GM12891 (cell line): ENCODE measurements around the gene FAM187B.

ENCODE experiments used
- DNase-seq: peaks from one replicate; pipeline ENCODE4 v3.0.0; 2011; ENCODE audit warnings: low spot score; ENCODE audit not compliant: insufficient read length
- FAIRE-seq: peaks from 2 replicates; lab custom pipeline; 2011; peaks lifted over from hg19 to GRCh38; lab: Jason Lieb, UNC
- PAX5 ChIP-seq: IDR thresholded peaks from 2 replicates; pipeline ENCODE4 v1.6.1; 2011; ENCODE audit warnings: low read length, moderate library complexity, mild to moderate bottlenecking; ENCODE audit not compliant: insufficient read depth, severe bottlenecking
- POLR2A ChIP-seq: IDR thresholded peaks from 2 replicates; pipeline ENCODE4 v1.6.1; 2011; ENCODE audit warnings: low read depth, low read length, control low read depth
- POLR2AphosphoS5 ChIP-seq: IDR thresholded peaks from 2 replicates; pipeline ENCODE4 v1.6.1; 2011; ENCODE audit warnings: low read depth, low read length, control low read depth
- POU2F2 ChIP-seq: IDR thresholded peaks from 2 replicates; pipeline ENCODE4 v1.6.1; 2011; ENCODE audit warnings: low read depth, mild to moderate bottlenecking, control low read depth, low read length, moderate library complexity
- SPI1 ChIP-seq: IDR thresholded peaks from 2 replicates; pipeline ENCODE4 v1.6.1; 2011; ENCODE audit warnings: low read depth, low read length, control low read depth
- TAF1 ChIP-seq: IDR thresholded peaks from 2 replicates; pipeline ENCODE4 v1.6.1; 2011; ENCODE audit warnings: low read depth, low read length, control low read depth

FAM187B gene

DNA sequence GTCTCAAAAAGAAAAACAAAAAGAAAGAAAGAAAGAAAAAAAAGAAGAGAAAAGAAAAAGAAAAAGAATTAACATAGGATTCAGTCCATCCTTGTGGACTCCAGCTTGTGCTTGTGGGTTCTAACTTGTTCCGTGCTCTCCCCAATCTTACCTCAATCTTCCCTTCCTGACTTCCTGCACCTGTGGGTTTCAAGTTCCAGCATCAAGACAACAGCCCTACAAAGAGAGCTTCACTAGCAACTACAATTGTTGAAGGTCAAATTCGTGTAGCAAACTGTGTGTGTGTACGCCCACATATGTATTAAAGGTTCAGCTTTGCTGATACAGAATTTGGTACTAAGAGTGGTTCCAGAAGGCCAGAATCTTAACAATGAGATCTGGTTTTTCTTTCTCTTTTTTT, 48.7 kb downstream of the FAM187B start:
- no peak for TF ChIP-seq PAX5
- no peak for TF ChIP-seq POLR2A
- TF ChIP-seq POU2F2: no peak
- TF ChIP-seq SPI1: no peak
- no peak for TF ChIP-seq POLR2AphosphoS5
- TF ChIP-seq TAF1: no peak
- FAIRE-seq (no peak), DNase-seq (no peak)

DNA sequence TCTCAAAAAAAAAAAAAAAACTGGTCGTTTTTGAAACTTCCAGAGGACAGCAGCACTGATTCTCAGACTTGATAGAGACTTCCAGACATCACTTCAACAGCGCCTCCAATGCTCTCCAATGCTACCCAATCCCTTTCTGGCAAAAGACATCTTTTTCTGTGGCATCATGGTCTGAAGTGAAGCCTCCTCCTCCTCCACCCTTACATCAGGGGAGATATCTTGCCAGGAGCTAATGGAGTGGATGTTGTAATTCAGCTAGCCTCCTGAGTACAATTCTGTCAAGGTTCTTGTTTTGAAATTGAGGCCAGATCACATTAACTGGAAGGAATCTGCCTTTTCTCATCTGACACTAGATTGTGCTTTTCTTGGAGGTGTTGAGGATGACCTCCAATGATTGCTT, 49.8 kb downstream of the FAM187B start:
- no peak for DNase-seq
- no peak for FAIRE-seq
- TF ChIP-seq POU2F2 (no peak), PAX5 (no peak), SPI1 (no peak), POLR2A (no peak), POLR2AphosphoS5 (no peak), TAF1 (no peak)

DNA sequence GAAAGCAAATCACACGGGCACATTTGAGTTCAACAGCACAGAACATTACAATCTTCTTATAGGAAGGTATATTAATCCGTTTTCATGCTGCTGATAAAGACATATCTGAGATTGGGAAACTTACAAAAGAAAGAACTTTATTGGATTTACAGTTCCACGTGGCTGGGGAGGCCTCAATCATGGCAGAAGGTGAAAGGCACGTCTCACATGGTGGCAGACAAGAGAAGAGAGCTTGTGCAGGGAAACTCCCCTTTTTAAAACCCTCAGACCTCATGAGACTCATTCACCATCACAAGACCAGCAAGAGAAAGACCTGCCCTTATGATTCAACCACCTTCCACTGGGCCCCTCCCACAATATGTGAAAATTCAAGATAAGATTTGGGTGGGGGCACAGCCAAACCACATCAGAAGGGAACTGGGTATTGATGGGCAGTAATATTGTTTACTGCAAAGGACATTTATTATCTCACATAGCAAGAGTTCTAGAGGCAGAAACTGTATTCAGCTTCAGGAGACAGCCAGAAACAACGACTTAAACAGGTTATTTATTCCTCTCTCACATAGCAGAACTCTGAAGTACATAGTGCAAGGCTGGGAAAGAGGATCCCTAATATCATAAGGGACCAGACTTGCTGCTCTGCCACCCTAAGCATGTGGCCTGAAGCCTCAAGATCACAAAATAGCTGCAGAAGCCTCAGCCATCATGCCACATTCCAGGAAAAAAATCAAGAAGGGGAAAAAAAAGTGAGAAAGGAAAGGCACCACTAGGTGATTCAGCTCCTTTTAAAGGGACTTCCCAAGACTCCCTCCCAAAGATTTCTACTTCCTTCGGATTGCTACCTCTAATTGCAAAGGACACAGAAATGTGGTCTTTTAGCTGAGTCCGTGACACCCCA, 50.9 kb downstream of the FAM187B start:
- FAIRE-seq: no peak
- no peak for DNase-seq
- TF ChIP-seq POLR2AphosphoS5: no peak
- no peak for TF ChIP-seq POU2F2
- no peak for TF ChIP-seq TAF1
- no peak for TF ChIP-seq SPI1
- no peak for TF ChIP-seq PAX5
- TF ChIP-seq POLR2A: no peak

DNA sequence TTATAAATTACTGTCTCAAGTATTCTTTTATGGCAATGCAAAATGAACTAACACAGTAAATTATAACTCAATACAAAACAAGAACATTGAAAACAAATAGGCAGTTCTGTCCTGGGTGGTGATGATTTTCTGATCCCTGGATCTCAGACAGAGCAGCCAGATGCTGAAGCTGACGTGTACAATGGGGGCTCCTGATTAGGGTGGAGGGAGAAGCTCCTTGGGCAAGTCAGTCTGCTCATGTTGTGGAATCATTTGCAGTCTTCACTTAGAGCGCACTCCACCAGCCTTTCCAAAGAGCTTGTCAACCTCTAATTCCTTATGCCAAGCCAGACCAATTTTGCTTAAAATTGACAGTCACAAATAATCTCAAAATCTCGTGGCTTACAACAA, 52.4 kb downstream of the FAM187B start:
- FAIRE-seq (no peak), DNase-seq (no peak)
- TF ChIP-seq POLR2AphosphoS5 (no peak), TAF1 (no peak), PAX5 (no peak), POLR2A (no peak), SPI1 (no peak), POU2F2 (no peak)
